H54 (cell line): ENCODE data around the gene PLS3.

ENCODE experiments used
- DNase-seq: peaks from one replicate; pipeline ENCODE4 v3.0.0; 2011; ENCODE audit warnings: low spot score, mixed read lengths; ENCODE audit not compliant: insufficient read length
- FAIRE-seq: peaks from 3 replicates; lab custom pipeline; 2011; peaks lifted over from hg19 to GRCh38; lab: Jason Lieb, UNC
- POLR2A ChIP-seq: IDR thresholded peaks from 2 replicates; pipeline ENCODE4 v1.6.1; 2011; ENCODE audit warnings: low read depth, mild to moderate bottlenecking, low read length

Gene PLS3

GRCh38 chrX:115697806-115698205 lies 136.8 kb downstream of the PLS3 start:
- DNase-seq (no peak), FAIRE-seq (no peak)
- TF ChIP-seq POLR2A, result no peak
